Panc1 (cell line): Measurements from ENCODE around the gene PLCE1. TPM values are rescaled to one million over a fixed set of nuclear protein-coding genes. Genes with fewer than 3 reads are reported as not detected.

Experiments used
- ATAC-seq: fragments of 200-7000 bp; cut with Tn5 transposase; 2 replicates; pipeline ENCODE4 v1.9.1; 2020; ENCODE audit warnings: mild to moderate bottlenecking, moderate library complexity
- BruUV-seq: library from RNA; stranded (reverse); fragments of 400-500 nt; replicated peaks from 2 replicates; lab custom pipeline; 2021; lab: Mats Ljungman, UMichigan
- CTCF ChIA-PET: fragments of 300-600 bp; sonication (Branson Sonifier 250); formaldehyde crosslinking; loops from one replicate; lab custom pipeline; 2022; ENCODE audit warnings: antibody characterized with exemption; lab: Charles Lee
- POLR2A ChIA-PET: fragments of 300-600 bp; sonication (Branson Sonifier 250); formaldehyde crosslinking; loops from one replicate; lab custom pipeline; 2022; ENCODE audit warnings: antibody characterized with exemption; lab: Charles Lee
- DNase-seq: peaks from one replicate; pipeline ENCODE4 v3.0.0-alpha.2; 2010; ENCODE audit warnings: low read depth, low spot score
- H3K27ac ChIP-seq: 2 replicates; pipeline ENCODE4 v1.5.1; 2011; ENCODE audit warnings: mild to moderate bottlenecking, low read length, inconsistent platforms
- H3K27me3 ChIP-seq: fragments of 200-500 bp; sonication (Bioruptor generic); 2 replicates; pipeline ENCODE4 v1.6.0; 2014; ENCODE audit warnings: low read length, inconsistent platforms; ENCODE audit not compliant: control insufficient read depth, insufficient read depth
- H3K36me3 ChIP-seq: fragments of 200-500 bp; sonication (Bioruptor generic); 2 replicates; pipeline ENCODE4 v1.5.1; 2014; ENCODE audit warnings: inconsistent platforms, mild to moderate bottlenecking, low read length, moderate library complexity; ENCODE audit not compliant: control insufficient read depth, insufficient read depth
- H3K4me1 ChIP-seq: 2 replicates; pipeline ENCODE4 v1.5.1; 2011; ENCODE audit warnings: inconsistent platforms, mild to moderate bottlenecking, low read length, moderate library complexity; ENCODE audit not compliant: control insufficient read depth, insufficient read depth
- H3K4me3 ChIP-seq, 2 experiments: 2 replicates each; pipeline ENCODE4 v1.5.1; 2011 to 2012; ENCODE audit warnings: low read depth in 2 of 2, low read length in 2 of 2, mild to moderate bottlenecking in 2 of 2, inconsistent platforms in 1 of 2, moderate library complexity in 1 of 2
- H3K9me3 ChIP-seq: fragments of 200-500 bp; sonication (Bioruptor generic); 2 replicates; pipeline ENCODE4 v1.5.1; 2014; ENCODE audit warnings: low read depth, mild to moderate bottlenecking, inconsistent platforms, low read length, moderate library complexity; ENCODE audit not compliant: control insufficient read depth, insufficient read depth
- CTCF ChIP-seq: fragments of 450-650 bp; IDR thresholded peaks from 2 replicates; pipeline ENCODE4 v1.5.1; 2017; ENCODE audit warnings: mild to moderate bottlenecking
- POLR2AphosphoS5 ChIP-seq: IDR thresholded peaks from 2 replicates; pipeline ENCODE4 v1.6.1; 2012; ENCODE audit warnings: mild to moderate bottlenecking, low read depth, low read length, moderate library complexity
- SIN3A ChIP-seq: IDR thresholded peaks from 2 replicates; pipeline ENCODE4 v1.6.1; 2012; ENCODE audit warnings: low read depth, mild to moderate bottlenecking, low read length, moderate library complexity, borderline replicate concordance; ENCODE audit not compliant: insufficient read depth
- TCF7L2 ChIP-seq: IDR thresholded peaks from 2 replicates; pipeline ENCODE4 v1.6.1; 2011; ENCODE audit warnings: mild to moderate bottlenecking, low read depth, low read length, inconsistent platforms
- in situ Hi-C: cut with HindIII; loops from 2 replicates; pipeline ENCODE4 v1.10.0; 2016; ENCODE audit warnings: low sequenced_read_pairs, low pct_unique_long_range_greater_than_20kb
- intact Hi-C: fragments of 100-400 bp; cut with micrococcal nuclease; formaldehyde crosslinking; loops from one replicate; pipeline ENCODE4 v1.10.0; 2022; ENCODE audit not compliant: unreplicated experiment
- total RNA-seq: library from RNA; stranded (reverse); gene quantifications from one replicate; pipeline ENCODE4 v1.2.1, GENCODE V29; 2021; ENCODE audit not compliant: unreplicated experiment
- TF ChIP-seq, protein P1 (sequence below), 2 experiments: IDR thresholded peaks; 2 replicates each; pipeline ENCODE4 v1.6.1; 2011 to 2012; ENCODE audit warnings: low read depth in 2 of 2, control low read depth in 1 of 2, low read length in 1 of 2, mild to moderate bottlenecking in 1 of 2, moderate library complexity in 1 of 2; ENCODE audit not compliant: insufficient read depth in 1 of 2

PLCE1 gene
- total RNA-seq, 1 experiment from 2014 or later = 39.7 TPM

GRCh38 chr10:94010886-94011285 is 17.2 kb downstream of the PLCE1 start:
- CTCF ChIA-PET = no interaction called here
- intact Hi-C loops = no loop called here
- Histone ChIP-seq H3K4me3 (no peak overlapping the region), H3K36me3 (no peaks in the 10 kb centered on the region), H3K4me1 (peaks cover 48% of the 10 kb centered on the region), H3K27me3 (no peaks in the 10 kb centered on the region), H3K27ac (no peak overlapping the region), H3K9me3 (no peaks in the 10 kb centered on the region)
- no peak for ATAC-seq
- in situ Hi-C loops = no loop called here
- TF ChIP-seq TCF7L2 (no peak), CTCF (no peak), SIN3A (no peak), POLR2AphosphoS5 (no peak)
- TF ChIP-seq, protein P1, sequence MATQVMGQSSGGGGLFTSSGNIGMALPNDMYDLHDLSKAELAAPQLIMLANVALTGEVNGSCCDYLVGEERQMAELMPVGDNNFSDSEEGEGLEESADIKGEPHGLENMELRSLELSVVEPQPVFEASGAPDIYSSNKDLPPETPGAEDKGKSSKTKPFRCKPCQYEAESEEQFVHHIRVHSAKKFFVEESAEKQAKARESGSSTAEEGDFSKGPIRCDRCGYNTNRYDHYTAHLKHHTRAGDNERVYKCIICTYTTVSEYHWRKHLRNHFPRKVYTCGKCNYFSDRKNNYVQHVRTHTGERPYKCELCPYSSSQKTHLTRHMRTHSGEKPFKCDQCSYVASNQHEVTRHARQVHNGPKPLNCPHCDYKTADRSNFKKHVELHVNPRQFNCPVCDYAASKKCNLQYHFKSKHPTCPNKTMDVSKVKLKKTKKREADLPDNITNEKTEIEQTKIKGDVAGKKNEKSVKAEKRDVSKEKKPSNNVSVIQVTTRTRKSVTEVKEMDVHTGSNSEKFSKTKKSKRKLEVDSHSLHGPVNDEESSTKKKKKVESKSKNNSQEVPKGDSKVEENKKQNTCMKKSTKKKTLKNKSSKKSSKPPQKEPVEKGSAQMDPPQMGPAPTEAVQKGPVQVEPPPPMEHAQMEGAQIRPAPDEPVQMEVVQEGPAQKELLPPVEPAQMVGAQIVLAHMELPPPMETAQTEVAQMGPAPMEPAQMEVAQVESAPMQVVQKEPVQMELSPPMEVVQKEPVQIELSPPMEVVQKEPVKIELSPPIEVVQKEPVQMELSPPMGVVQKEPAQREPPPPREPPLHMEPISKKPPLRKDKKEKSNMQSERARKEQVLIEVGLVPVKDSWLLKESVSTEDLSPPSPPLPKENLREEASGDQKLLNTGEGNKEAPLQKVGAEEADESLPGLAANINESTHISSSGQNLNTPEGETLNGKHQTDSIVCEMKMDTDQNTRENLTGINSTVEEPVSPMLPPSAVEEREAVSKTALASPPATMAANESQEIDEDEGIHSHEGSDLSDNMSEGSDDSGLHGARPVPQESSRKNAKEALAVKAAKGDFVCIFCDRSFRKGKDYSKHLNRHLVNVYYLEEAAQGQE (IDR thresholded peaks at IDR 0.05; ENCODE audit: insufficient read depth in 1 of 2, low read depth in 2 of 2, low read length in 1 of 2) = no peak
- DNase-seq = no peak
- POLR2A ChIA-PET = no interaction called here
- BruUV-seq = no TSS peak

DNA sequence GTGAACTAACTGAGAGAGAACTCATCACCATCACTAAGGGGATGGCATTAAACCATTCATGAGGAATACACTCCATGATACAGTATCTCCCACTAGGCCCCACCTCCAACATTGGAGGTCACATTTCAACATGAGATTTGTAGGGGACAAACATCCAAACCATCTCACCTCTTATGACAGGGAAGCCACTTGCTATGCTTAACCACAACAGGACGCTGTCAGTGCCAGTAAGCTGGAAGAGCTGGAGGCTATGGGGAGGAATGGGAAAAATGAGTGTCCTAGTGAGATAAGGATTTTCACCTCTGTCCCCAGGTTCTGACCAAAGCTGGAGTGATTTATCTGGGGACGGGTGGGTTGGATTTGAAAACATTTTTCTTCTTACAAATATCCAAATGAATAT is 17.6 kb downstream of the PLCE1 start:
- POLR2A ChIA-PET = no interaction called here
- DNase-seq = no peak
- intact Hi-C loops = no loop called here

More for the DNA sequence above, 17.6 kb downstream of the PLCE1 start:
- Histone ChIP-seq H3K36me3 (no peaks in the 10 kb centered on the region), H3K4me1 (peaks cover 45% of the 10 kb centered on the region), H3K9me3 (no peaks in the 10 kb centered on the region), H3K27me3 (no peaks in the 10 kb centered on the region), H3K27ac (no peak overlapping the region), H3K4me3 (no peak overlapping the region)
- in situ Hi-C loops = no loop called here
- no TSS peak for BruUV-seq
- CTCF ChIA-PET = no interaction called here
- no peak for TF ChIP-seq SIN3A
- no peak for TF ChIP-seq POLR2AphosphoS5
- no peak for TF ChIP-seq TCF7L2
- TF ChIP-seq, protein P1 (IDR thresholded peaks at IDR 0.05; ENCODE audit: insufficient read depth in 1 of 2, low read depth in 2 of 2, low read length in 1 of 2) = no peak
- no peak for TF ChIP-seq CTCF
- no peak for ATAC-seq
